ENCODE measurements around the gene SV2A.

The SV2A gene

GRCh38 chr1:149888247-149888998 is 29.2 kb downstream of the SV2A start (continued):
- TF ChIP-seq ZNF670 (tag by site-specific recombination; IDR thresholded peaks at IDR 0.05; ENCODE audit: low read depth): no peak
- TF ChIP-seq ZBTB7A (tag by site-specific recombination; IDR thresholded peaks at IDR 0.05; ENCODE audit: low read depth): 0 out of 2 replicates have a peak, but pooled peaks have one; percentile 57
- TF ChIP-seq ZNF155 (tag by site-specific recombination; IDR thresholded peaks at IDR 0.05): no peak
- TF ChIP-seq ZNF19 (tag by site-specific recombination; IDR thresholded peaks at IDR 0.05; ENCODE audit: low read depth): no peak
- peak; percentile 32; the same call in 1 of the 2 replicates for TF ChIP-seq EGR2 (tag by site-specific recombination; IDR thresholded peaks at IDR 0.05; ENCODE audit: low read depth)
- no peak for TF ChIP-seq ZNF133 (tag by site-specific recombination; IDR thresholded peaks at IDR 0.05)
- no peak for TF ChIP-seq ZFP3 (tag by site-specific recombination; IDR thresholded peaks at IDR 0.05; ENCODE audit: low read depth)
- TF ChIP-seq ZNF10 (tag by site-specific recombination; IDR thresholded peaks at IDR 0.05): no peak; the same call in 1 of the 2 replicates
- TF ChIP-seq, protein P1, sequence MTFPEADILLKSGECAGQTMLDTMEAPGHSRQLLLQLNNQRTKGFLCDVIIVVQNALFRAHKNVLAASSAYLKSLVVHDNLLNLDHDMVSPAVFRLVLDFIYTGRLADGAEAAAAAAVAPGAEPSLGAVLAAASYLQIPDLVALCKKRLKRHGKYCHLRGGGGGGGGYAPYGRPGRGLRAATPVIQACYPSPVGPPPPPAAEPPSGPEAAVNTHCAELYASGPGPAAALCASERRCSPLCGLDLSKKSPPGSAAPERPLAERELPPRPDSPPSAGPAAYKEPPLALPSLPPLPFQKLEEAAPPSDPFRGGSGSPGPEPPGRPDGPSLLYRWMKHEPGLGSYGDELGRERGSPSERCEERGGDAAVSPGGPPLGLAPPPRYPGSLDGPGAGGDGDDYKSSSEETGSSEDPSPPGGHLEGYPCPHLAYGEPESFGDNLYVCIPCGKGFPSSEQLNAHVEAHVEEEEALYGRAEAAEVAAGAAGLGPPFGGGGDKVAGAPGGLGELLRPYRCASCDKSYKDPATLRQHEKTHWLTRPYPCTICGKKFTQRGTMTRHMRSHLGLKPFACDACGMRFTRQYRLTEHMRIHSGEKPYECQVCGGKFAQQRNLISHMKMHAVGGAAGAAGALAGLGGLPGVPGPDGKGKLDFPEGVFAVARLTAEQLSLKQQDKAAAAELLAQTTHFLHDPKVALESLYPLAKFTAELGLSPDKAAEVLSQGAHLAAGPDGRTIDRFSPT (tag by site-specific recombination; IDR thresholded peaks at IDR 0.05): no peak
- TF ChIP-seq ZFP37 (tag by site-specific recombination; IDR thresholded peaks at IDR 0.05): peak; percentile 81; the same call in 1 of the 2 replicates
- TF ChIP-seq ZNF621 (tag by site-specific recombination; IDR thresholded peaks at IDR 0.05): no peak
- peak; percentile 16; the same call in 1 of the 2 replicates for TF ChIP-seq ZNF18 (tag by site-specific recombination; IDR thresholded peaks at IDR 0.05)
- TF ChIP-seq ZNF585B (tag by site-specific recombination; IDR thresholded peaks at IDR 0.05): no peak
- 0 out of 2 replicates have a peak, but pooled peaks have one; percentile 8 for TF ChIP-seq WT1 (tag by site-specific recombination; IDR thresholded peaks at IDR 0.05)
- peak; percentile 70 for TF ChIP-seq ZFP69B (tag by site-specific recombination; IDR thresholded peaks at IDR 0.05)
- TF ChIP-seq PRDM4 (tag by site-specific recombination; IDR thresholded peaks at IDR 0.05): peak; percentile 56; the same call in 1 of the 2 replicates
- TF ChIP-seq OVOL3 (tag by site-specific recombination; IDR thresholded peaks at IDR 0.05): no peak
- no peak for TF ChIP-seq ZNF416 (tag by site-specific recombination; IDR thresholded peaks at IDR 0.05)

GRCh38 chr1:149887456-149888246 is 30.0 kb downstream of the SV2A start:
- Histone ChIP-seq H3K4me1 (ENCODE audit: control insufficient read depth, insufficient read depth, low read length) (0 out of 2 replicates have a peak, but pooled peaks cover 2% of the 10 kb centered on the region), H3K9me3 (ENCODE audit: control insufficient read depth, insufficient read depth, low read depth, low read length) (no peaks in the 10 kb centered on the region), H3K27ac (ENCODE audit: extremely low read depth, low read depth, low read length) (peak overlapping the region; percentile 72), H3K4me3 (ENCODE audit: low read depth, low read length) (peak overlapping the region; percentile 64), H3K36me3 (ENCODE audit: control insufficient read depth in 2 of 2, insufficient read depth in 1 of 2, low read length in 2 of 2) (no peaks in the 10 kb centered on the region)
- POLR2A ChIA-PET: interaction anchor here (0.6 to 4.0 kb wide), 27 partner anchors 9 to 477 kb away, joined by 3 to 48 read pairs (median 5); partner anchors contain the start of genes APH1A, BOLA1, MTMR11 and OTUD7B
- CTCF ChIA-PET: interaction anchor here (0.6 to 2.4 kb wide), 11 partner anchors 40 to 300 kb away, joined by 3 to 14 read pairs (median 4); no protein-coding TSS in a partner anchor
- TF ChIP-seq KLF1 (tag by site-specific recombination; IDR thresholded peaks at IDR 0.05) (peak; percentile 9; the same call in 1 of the 2 replicates), SP2 (tag by site-specific recombination; IDR thresholded peaks at IDR 0.05) (peak; percentile 88), ZNF221 (tag by site-specific recombination; IDR thresholded peaks at IDR 0.05; ENCODE audit: borderline replicate concordance) (no peak), ZNF311 (tag by site-specific recombination; IDR thresholded peaks at IDR 0.05; ENCODE audit: borderline replicate concordance) (no peak), YY1 (tag by site-specific recombination; IDR thresholded peaks at IDR 0.05) (no peak; the same call in 1 of the 2 replicates), ZNF529 (tag by site-specific recombination; IDR thresholded peaks at IDR 0.05; ENCODE audit: insufficient replicate concordance) (no peak), ZXDB (tag by site-specific recombination; IDR thresholded peaks at IDR 0.05) (no peak)
- TF ChIP-seq, protein P2, sequence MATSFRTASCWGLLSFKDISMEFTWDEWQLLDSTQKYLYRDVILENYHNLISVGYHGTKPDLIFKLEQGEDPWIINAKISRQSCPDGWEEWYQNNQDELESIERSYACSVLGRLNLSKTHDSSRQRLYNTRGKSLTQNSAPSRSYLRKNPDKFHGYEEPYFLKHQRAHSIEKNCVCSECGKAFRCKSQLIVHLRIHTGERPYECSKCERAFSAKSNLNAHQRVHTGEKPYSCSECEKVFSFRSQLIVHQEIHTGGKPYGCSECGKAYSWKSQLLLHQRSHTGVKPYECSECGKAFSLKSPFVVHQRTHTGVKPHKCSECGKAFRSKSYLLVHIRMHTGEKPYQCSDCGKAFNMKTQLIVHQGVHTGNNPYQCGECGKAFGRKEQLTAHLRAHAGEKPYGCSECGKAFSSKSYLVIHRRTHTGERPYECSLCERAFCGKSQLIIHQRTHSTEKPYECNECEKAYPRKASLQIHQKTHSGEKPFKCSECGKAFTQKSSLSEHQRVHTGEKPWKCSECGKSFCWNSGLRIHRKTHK (tag by site-specific recombination; IDR thresholded peaks at IDR 0.05): no peak
